Activated naive CD4-positive, alpha-beta T cell treated with Interleukin-2 at 50 U/mL for 16 hours (primary cell): ENCODE data around the gene BCOR.

Source experiments
- DNase-seq: peaks from one replicate; pipeline ENCODE4 v3.0.0-alpha.2; 2020

BCOR gene

DNA sequence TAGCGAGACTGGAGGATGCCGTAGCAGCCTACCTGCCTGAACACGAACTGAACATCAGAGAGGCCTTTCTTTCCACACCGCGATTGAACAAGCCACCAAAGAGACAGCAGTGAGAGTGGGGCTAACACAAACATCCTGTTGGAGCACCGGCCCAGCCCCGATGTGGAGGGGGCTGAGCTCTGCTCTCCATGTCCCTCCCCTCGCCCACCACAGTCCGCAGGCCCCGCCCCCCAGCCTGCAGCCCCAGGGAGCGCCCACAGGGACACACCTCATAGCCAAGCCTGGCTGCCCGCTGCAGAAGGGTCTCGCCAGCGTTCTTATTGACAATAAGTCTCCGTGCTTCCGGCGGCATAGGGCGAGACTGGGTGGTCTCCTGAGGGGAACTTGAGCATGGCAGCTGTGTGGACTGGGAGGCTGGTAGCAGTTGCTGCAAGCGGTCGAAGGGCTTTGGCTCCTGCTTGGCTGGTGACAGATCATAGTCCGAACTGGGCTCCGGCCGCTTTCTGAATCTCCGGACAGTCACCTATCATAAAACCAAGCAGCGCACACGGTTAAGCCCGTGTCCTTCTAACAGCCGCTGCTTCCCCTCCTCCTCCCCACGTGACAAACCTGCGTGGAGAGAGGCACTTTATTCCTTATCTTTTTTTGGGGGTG lies 35.8 kb downstream of the BCOR start:
- DNase-seq, result no peak

DNA sequence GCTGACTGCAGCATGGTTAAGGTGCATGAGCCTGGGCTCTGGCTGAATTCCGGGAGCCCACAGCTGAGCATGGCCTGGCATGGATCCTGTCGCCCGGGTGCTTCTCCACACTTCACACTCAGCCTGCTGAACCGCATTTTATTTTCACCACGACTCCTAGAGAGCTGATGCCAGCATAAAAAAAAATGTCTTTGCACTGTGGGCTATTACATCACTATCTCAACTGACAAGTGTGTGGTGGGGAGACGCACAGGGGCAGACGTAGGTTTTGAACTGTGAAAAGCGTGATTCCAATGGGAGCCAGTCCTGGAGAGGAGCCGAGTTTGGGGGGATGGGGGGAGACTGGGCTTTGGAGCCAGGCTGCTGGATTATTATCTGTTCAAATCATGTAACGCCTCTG lies 36.8 kb downstream of the BCOR start:
- DNase-seq, result no peak

DNA sequence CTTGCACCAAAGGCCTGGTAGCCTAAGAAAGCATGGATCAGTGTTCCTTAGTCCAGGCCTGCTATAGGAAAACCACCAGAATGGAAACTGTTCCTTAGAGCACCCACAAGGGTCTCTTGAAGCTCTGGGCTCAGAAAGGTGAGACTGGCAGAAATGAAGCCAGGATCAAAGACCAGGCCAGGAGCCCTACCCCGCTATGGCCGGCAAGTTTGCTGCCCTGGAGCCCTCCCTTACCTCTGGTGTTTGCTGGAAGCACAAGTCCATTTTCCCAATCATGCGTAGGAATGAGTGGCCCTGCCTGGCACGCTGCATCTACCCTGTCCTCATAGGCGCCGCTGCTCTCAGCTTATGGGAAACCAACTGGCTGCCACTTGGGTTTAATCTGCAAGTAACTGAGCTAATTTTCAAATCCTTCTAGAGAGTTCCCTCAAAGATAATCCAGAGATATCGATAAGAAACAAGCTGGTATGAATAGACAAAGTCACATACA lies 37.4 kb downstream of the BCOR start:
- DNase-seq, result no peak

DNA sequence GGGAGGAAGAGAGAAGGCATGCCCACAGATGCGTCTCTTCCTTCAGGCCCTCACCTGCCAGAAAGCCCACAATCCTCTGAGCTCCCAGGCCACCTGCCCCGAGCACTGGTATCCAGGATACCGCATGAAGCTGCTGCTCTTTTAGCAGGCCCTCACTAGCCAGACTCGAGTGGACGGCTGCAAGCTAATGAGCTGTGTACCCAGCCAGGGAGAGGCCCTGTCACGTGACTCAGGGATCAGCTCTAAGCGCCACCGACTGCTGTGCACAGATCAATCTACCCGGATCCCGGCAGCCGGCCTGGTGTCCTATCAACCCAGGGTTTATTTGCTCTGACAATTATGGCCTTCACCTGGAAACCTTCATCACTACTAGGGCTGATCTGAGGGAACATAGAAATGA lies 39.0 kb downstream of the BCOR start:
- DNase-seq, result no peak

DNA sequence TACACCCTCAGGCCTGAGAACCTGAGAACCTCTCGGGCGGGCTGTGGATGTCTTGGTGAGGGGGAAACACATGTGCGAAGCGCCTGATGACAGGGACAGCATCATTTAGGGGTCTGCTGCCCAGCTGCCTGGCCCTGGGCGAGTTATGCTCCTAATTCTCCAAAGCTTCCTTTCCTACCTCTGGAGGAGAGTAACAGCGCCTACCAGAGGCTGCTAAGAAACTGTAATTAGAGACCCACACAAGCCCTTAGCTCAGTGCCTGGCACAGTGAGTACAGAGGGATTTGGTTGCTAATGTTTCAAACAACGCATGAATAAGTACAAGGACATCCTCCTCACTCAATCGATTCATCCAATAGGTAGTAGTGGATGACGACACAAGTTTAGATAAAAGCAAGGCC lies 40.4 kb downstream of the BCOR start:
- DNase-seq, result no peak

DNA sequence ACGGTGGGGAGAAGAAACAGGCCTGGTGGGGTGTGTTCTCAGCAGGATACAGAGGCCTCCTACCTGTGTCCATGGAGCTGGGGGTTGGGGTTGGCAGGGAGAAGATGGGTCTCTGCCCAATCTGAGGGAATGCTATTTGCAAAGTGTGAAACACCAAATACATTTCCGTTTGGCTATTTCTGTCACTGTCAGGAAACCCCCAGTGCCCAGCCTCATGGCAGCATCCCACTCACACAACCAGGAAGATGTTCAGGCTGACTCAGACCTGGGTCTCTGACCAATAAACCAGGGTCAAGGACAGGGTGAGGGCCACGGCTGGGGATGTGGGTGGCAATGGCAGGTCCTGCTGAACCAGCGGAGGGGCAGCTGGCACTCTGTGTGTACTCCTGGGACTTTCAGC lies 41.3 kb downstream of the BCOR start:
- DNase-seq, result no peak

DNA sequence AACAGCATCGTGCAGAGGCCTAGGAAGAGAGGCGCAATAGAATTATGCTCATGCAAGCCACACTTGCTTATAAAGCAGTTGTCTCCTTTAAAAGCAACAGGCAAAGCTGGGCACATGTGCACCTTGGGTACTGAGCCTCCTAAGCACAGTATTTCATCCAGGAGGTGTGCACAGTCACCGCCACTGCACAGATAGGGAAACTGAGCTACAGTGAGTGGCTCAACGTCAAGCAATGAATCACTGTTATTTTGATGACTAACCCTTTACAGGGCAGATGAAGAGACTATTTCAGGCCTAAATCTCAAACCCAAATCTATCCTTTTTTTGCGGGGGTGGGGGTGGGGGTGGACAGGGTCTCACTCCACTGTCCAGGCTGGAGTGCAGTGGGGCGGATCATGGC lies 42.3 kb downstream of the BCOR start:
- no peak for DNase-seq

DNA sequence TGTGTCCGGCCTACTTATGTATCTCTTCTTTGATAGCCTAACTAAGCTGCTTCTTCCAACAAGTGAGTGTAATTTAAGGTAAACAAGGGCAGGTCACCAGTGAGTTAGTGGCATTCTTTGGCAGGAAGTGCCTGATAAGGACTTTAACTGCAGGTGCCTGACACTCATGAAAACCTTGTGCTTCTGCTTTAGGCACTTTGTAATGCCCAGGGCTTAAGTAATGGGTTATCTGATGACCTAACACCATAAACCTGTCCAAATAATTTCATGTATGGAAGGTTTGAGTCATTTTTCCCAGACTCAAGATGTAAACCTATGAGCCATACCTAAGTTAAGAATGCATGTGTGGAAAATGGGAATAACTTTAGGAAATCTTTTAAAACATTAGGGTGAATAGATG lies 43.0 kb downstream of the BCOR start:
- DNase-seq, result no peak

DNA sequence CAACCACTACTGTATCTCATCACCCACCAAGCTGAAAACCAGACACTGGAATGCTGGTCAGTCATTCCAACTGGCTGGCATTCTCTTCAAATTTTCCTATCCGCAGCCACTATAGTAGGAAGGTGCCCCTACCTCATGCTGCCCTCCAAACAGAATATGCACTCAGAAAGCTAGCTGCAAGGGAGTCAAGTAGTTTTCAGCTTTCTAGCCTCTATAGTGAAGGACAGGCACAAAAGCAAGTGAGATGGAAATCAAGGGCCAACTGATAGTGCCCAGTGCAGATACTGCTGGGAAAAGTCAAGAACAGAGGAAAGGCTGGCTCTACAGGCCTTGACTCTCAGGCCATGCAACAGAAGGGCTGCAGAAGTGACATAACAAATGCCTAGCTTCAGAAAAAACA lies 47.2 kb downstream of the BCOR start:
- no peak for DNase-seq

DNA sequence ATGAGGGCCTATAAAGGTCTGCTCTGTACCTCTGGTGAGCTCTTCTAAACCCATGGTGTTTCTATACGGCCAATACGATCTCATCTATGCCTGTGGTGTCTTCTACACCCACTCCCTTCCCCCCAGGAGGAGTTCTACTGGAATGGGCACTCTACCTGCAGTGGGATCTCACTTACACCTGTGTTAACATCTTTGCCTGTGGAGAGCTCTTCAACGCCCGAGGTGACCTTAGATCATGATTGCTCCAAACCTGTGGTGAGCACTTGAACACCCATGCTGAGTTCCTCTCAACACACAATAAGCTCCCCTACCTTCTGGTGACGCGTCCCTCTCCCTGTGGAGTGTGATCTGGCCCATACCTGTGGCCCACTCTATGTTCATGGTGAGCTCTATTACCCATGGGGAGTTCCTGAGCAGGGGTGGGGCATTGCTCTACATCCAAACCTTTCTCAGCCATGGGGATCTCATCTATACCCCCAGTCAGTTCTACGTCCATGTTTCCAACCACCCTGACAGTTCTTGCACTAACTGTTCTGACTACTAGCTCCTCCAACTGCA lies 48.6 kb downstream of the BCOR start:
- no peak for DNase-seq

DNA sequence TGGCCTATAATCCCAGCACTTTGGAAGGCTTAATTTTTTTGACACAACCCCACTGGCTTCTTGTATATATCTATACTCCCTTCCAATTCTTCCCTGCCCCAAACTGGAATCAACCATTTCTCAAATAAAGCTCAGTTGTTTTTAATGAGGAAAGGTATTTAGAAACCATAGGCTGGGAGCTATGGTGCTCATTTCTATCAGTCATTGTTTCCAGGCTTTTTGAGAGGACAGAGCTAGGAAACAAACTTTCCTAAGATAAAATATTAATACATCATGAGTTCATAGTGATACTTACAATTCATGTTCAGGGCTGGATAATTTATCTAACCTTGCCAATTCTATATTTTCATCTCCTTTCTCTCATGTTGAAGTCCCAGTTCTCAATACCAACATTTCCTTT lies 50.3 kb downstream of the BCOR start:
- no peak for DNase-seq

DNA sequence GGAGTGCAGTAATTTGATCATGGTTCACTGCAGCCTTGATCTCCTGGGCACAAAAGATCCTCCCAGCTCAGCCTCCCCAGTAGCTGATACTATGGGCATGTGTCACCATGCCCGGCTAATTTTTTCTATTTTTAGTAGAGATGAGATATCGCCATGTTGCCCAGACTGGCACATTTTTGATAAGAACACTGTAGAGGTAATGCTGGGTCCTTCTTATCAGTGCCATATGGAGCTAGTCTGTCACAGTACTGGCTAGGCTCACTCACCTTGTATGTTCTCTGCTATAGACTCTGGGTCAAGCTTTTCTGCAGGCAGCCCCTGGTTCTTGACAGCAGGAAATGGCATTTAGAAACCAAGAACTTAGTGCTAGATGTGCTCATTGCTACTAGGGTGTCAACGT lies 53.9 kb downstream of the BCOR start:
- no peak for DNase-seq

DNA sequence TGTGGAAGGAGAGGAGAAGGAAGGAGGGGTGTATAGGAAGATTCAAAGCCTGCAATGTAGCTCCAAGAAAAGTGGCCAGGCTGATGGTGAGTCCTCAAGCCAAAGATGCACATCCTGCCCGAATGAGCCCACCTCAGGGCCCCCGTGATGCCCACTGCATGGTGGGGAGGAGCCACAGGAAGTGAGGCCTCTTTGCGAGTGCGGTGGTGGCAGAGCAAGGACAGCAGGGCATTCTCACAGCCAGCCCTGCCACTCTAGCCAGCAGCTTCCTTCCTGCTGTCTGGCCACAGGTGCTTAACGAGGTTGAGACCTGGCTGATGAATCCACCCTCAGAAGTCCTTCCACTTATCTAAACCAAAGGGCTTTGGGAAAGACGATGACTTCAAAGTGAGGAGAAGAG lies 55.8 kb downstream of the BCOR start:
- DNase-seq, result no peak

DNA sequence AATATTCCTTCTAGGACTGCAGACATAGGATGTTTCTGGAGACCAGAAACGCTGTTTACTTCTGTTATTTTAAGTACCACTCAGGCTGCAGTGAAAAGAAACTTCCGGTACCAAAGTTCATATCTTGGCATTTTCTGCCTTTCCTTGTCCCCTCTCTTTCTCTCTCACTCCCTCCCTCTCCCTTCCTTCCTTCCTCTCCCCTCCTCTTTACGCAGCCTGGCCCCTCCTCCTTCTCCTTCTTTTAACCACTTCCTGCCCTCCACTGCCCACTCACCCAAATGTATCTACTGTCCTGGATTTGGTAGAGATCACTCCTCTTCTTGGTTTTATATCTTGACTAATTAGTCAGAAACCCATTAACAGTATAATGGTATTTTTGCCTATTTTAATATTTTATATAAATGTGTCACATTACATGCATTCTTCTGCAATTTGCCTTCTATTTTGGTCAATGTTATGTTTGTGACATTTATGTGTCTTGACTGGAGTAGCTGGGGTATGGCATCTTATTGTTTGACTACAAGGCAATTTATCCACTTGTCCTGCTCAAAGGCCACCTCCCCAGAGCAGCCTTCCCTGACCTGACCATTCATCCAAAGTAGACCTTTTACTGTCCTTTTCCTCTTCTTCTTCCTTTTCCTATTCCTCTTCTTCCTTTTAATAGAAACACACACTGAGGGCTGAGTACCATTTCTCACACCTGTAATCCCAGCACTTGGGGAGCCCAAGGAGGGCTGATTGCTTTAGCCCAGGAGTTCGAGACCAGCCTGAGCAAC lies 56.9 kb downstream of the BCOR start:
- no peak for DNase-seq

DNA sequence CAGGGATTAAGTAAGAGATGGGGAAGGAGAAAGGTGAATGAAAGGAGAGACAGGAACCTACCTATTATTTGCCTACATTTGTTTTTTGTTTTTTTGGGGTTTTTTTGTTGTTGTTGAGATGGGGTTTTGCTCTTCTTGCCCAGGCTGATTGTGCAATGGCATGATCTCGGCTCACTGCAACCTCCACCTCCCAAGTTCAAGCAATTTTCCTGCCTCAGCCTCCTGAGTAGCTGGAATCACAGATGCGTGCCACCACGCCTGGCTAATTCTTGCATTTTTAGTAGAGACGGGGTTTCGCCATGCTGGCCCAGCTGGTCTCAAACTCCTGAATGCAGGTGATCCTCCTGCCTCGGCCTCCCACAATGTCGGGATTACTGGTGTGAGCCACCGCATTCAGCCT lies 57.9 kb downstream of the BCOR start:
- DNase-seq, result no peak

DNA sequence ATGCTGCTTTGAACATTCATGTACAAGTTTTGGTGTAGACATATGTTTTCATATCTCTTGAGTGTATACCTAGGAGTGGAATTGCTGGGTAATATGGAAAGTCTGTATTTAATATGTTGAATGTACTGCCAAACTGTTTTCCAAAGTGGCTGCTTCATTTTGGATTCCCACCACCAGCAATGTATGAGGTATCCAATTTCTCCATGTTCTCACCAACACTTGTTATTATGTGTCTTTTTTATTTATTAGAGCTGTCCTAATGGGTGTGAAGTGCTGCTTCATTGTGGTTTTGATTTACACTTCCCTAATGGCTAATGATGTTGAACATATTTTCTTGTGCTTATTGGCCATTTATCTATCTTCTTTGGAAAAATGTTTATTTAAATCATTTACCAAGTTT lies 60.4 kb downstream of the BCOR start:
- no peak for DNase-seq

DNA sequence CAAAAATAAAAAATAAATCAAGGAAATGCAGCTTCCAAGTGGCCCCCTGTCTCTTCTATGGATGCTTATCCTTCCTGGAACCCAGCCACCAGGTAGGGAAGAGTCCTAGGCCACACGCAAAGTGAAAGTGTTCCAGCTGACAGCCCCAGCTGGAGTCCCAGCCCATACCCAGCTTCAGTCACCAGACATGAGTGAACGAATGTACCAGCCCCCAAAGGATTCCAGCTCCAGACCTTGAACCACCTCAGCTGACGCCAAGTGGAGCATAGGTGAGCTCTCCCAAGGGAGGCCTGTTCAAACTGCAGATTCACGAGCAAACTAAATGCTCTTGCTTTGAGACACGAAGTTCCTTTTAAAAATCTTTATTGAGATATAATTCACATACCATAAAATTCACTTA lies 62.0 kb downstream of the BCOR start:
- no peak for DNase-seq

DNA sequence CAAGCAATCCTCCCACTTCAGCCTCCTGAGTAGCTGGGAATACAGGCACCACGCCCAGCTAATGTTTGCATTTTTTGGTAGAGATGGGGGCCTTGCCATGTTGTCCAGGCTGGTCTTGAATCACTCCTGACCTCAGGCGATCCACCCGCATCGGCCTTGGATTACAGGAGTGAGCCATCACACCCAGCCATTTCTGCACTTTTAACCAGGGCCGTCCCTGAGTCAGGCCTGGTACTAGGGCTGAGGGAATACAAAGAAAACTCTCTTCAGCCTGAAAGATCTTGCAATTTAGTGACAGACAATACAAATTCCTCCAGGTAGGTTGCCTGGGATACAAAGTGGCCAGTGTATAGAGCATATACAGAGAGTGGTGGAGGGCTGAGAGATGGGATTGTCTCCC lies 65.8 kb downstream of the BCOR start:
- DNase-seq, result no peak

DNA sequence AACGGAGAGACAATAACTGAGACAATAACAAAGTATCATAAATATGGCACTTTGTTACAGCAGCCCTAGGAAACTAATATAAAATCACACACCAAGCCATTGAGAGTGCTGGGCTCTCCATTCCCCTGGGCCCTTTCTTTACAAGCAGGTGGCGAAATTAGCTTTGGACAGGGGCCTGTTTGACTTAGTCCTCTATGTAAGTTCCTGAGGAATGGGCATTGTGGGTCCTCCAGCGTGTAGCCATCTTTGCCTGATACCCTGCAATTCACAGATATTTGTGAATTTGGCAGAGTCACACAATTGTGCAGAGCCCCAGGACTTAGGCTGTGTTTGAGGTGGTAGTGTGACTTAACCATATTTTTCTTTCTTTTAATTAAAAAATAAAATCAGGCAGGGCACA lies 67.6 kb downstream of the BCOR start:
- DNase-seq, result no peak

DNA sequence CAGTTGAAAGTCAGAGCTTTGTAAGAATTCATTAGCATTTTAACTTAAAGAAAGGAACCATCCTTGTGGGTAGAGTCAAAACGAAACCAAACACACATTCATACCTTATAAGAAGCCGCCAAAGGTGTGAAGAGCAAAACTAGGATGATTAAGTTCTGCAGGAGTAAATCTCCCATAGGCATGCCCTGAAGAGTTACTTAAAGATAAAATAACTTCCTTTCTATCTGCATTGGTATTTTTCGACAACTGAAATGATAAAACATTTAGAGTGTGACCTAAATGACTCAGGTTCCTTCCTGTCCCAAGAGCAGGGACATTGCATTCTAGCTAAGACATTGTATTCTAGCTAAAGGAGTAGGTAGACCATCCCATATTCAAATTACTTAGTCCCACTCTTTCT lies 75.3 kb downstream of the BCOR start:
- no peak for DNase-seq

DNA sequence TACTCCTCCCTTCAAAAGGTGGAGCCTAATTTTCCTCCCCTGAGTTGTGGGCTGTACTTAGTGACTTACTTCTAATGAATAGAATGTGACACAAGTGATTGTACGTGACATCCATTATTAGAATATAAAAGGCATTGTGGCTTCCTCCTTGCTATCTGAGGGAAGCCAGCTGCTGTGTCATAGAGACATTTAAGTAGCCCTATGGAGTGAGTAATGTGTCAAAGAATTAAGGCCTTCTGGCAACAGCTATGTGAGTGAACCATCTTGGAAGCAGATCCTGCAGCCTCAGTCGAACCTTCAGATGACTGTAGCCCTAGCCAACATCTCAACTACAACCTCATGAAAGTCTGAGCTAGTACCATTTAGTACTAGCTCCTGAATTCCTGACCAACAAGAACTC lies 76.1 kb downstream of the BCOR start:
- no peak for DNase-seq

DNA sequence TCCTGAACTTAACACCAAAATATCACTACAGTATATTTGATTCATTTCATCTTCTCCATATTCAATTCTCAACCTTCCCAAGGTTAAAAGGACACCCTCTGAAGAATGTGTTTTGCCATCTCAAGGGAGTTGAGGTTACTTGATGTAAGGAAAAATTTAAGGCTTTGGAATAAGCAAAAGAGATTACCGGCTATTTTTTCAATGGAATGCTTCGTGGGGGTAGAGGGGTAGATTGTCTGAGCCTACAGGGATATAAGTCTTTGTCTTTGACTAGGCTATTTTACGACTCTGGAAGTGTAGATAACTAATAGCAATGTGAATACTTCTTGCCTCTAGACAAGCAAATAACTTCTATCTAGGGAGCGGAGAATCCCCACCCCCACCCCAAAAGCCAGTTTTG lies 78.2 kb downstream of the BCOR start:
- DNase-seq, result no peak

DNA sequence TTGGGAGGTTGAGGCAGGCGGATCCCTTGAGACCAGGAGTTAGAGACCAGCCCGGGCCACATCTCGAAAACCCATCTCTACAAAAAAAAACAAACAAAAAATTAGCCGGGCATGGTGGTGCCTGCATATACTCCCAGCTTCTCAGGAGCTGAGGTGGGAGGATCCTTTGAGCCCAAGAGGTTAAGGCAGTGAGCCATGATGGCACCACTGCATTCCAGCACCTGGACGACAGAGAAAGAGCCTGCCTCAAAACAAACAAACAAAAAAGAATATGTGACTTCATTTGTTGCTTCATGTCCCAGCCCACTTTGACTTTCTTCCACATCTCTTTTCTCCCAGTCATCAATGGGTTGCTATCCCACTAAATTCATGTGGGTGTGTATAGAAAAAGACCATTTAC lies 79.7 kb downstream of the BCOR start:
- DNase-seq, result no peak

DNA sequence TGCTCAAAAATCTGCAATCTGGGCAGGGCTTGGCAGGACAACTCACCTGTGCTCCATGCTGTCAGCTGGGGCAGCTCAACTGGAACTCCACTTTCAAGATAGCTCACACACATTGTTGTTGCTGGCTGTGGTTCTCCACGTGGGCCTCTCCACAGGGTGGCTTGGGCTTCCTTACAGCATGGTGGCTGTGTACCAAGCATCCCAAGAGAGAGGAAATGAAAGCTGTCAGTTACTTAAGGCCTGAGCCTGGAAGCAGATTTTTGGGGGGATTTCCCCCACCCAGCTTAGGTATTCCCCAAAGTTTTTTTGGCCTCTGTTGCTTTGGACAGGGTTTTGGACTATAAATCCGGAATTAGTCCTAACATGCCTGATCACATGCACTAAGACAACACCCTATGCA lies 81.0 kb downstream of the BCOR start:
- no peak for DNase-seq

DNA sequence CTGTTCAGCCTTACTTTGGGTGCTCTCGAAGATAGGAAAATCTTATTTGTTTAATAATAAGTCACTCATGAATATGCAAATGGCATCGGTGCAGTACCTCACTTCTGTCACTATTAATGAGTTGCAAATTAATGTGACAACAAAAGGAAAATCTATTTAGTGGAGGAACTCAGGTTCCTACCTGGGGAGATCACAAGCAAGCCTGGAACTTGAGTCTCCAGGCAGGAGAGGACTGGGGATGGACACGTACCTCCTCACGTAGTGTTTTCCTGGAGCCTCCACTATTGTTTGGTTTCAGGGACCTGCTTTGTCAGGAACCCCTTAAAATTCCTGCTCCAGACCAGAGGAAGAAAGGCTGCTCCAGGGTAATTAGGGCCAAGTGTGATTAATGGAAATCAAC lies 82.1 kb downstream of the BCOR start:
- no peak for DNase-seq
